Endodermal cell (in vitro differentiated cells): ENCODE measurements around the gene HOXD8. TPM values are rescaled to one million over a fixed set of nuclear protein-coding genes. Genes with fewer than 3 reads are reported as not detected.

ENCODE experiments used
- DNase-seq: peaks from one replicate; pipeline ENCODE4 v3.0.0-alpha.2; 2017
- H3K27ac ChIP-seq: 2 replicates; pipeline ENCODE4 v1.5.1; 2013; ENCODE audit warnings: mild to moderate bottlenecking, low read depth, low read length, moderate library complexity
- H3K27me3 ChIP-seq: 2 replicates; pipeline ENCODE4 v1.6.1; 2013; ENCODE audit warnings: mild to moderate bottlenecking, low read length, moderate library complexity; ENCODE audit not compliant: insufficient read depth, control insufficient read depth, poor library complexity, severe bottlenecking
- H3K36me3 ChIP-seq: 2 replicates; pipeline ENCODE4 v1.7.0; 2013; ENCODE audit warnings: mild to moderate bottlenecking, low read length, moderate library complexity; ENCODE audit not compliant: control insufficient read depth, insufficient read depth
- H3K4me1 ChIP-seq: one replicate; pipeline ENCODE4 v1.7.0; 2013; ENCODE audit warnings: low read length; ENCODE audit not compliant: control insufficient read depth, insufficient read depth
- H3K4me3 ChIP-seq: 2 replicates; pipeline ENCODE4 v1.5.1; 2013; ENCODE audit warnings: mild to moderate bottlenecking, low read length, moderate library complexity
- H3K9ac ChIP-seq: 2 replicates; pipeline ENCODE4 v1.6.1; 2013; ENCODE audit warnings: mild to moderate bottlenecking, low read length, moderate library complexity; ENCODE audit not compliant: poor library complexity, severe bottlenecking; ENCODE audit errors: extremely low read depth
- H3K9me3 ChIP-seq: 2 replicates; pipeline ENCODE4 v1.6.1; 2013; ENCODE audit warnings: mild to moderate bottlenecking, low read length, moderate library complexity; ENCODE audit not compliant: control insufficient read depth
- H3K27ac Mint-ChIP-seq: 2 replicates; pipeline ENCODE4 v1.8.0; 2020; ENCODE audit warnings: mixed read lengths
- H3K27me3 Mint-ChIP-seq: 2 replicates; pipeline ENCODE4 v1.8.0; 2021; ENCODE audit warnings: mild to moderate bottlenecking, mixed read lengths; ENCODE audit not compliant: insufficient read depth
- H3K36me3 Mint-ChIP-seq: 2 replicates; pipeline ENCODE4 v1.8.0; 2020; ENCODE audit warnings: low read depth, mixed read lengths
- H3K4me1 Mint-ChIP-seq: 2 replicates; pipeline ENCODE4 v1.8.0; 2020; ENCODE audit warnings: mixed read lengths
- H3K4me3 Mint-ChIP-seq: 2 replicates; pipeline ENCODE4 v1.8.0; 2020; ENCODE audit warnings: mild to moderate bottlenecking, moderate library complexity, mixed read lengths
- H3K9me3 Mint-ChIP-seq: 2 replicates; pipeline ENCODE4 v1.8.0; 2020; ENCODE audit warnings: mild to moderate bottlenecking, mixed read lengths
- WGBS, 2 experiments: methylation state at CpG; one replicate each; pipeline versions ENCODE4 v1.1.5 to v1.1.7; 2013; ENCODE audit warnings: missing lambda C conversion rate in 2 of 2, mixed read lengths in 1 of 2; ENCODE audit not compliant: insufficient coverage in 1 of 2, insufficient read length in 1 of 2; 5-methylcytosine and 5-hydroxymethylcytosine counted together
- total RNA-seq, 2 donors: library from RNA; stranded (reverse); fragmentation: NEBNext Ultra II Directional in 1 of 2; extraction: Animal tissue kit (Norgen Biotek cat#: 25700) in 1 of 2; gene quantifications; 2 replicates in 1 of 2; 3 replicates in 1 of 2; pipeline ENCODE4 v1.2.1, GENCODE V29; 2021
- TF ChIP-seq, protein P1 (sequence below): fragments of 200-600 bp; sonication (generic); conservative IDR thresholded peaks from 2 replicates; pipeline ENCODE4 v1.5.0; 2021; ENCODE audit warnings: antibody characterized with exemption, mild to moderate bottlenecking

HOXD8 gene
- total RNA-seq, 2 donors from 2014 or later: not detected

DNA sequence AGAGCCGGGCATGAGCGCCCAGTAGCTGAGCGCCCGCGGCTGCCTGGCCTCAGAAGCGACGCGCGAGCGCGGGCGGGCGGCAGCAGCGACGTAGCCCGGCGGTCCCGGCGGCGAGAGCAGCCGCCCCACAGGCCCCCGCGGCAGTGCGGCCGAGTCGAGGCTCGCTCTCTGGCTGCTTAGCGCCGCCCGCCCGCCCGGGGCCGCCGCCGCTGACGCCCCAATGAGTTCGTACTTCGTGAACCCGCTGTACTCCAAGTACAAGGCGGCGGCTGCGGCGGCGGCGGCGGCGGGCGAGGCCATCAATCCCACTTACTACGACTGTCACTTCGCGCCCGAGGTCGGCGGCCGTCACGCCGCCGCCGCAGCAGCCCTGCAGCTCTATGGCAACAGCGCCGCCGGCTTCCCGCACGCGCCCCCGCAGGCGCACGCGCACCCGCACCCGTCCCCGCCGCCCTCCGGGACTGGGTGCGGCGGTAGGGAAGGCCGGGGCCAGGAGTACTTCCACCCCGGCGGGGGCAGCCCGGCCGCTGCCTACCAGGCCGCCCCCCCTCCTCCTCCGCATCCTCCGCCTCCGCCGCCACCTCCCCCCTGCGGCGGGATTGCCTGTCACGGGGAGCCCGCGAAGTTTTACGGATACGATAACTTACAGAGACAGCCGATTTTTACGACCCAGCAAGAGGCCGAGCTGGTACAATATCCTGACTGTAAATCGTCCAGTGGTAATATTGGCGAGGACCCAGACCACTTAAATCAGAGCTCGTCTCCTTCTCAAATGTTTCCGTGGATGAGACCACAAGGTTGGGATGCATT, 847 bp downstream of the HOXD8 start:
- Mint-ChIP-seq H3K9me3 (no peaks in the 10 kb centered on the region), H3K4me1 (peaks cover 12% of the 10 kb centered on the region), H3K27me3 (peaks cover 96% of the 10 kb centered on the region), H3K27ac (no peak overlapping the region), H3K4me3 (peak overlapping the region; percentile 33), H3K36me3 (no peaks in the 10 kb centered on the region)
- TF ChIP-seq, protein P1, sequence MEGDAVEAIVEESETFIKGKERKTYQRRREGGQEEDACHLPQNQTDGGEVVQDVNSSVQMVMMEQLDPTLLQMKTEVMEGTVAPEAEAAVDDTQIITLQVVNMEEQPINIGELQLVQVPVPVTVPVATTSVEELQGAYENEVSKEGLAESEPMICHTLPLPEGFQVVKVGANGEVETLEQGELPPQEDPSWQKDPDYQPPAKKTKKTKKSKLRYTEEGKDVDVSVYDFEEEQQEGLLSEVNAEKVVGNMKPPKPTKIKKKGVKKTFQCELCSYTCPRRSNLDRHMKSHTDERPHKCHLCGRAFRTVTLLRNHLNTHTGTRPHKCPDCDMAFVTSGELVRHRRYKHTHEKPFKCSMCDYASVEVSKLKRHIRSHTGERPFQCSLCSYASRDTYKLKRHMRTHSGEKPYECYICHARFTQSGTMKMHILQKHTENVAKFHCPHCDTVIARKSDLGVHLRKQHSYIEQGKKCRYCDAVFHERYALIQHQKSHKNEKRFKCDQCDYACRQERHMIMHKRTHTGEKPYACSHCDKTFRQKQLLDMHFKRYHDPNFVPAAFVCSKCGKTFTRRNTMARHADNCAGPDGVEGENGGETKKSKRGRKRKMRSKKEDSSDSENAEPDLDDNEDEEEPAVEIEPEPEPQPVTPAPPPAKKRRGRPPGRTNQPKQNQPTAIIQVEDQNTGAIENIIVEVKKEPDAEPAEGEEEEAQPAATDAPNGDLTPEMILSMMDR: no peak
- Histone ChIP-seq H3K9ac (no peak overlapping the region), H3K4me1 (no peaks in the 10 kb centered on the region), H3K9me3 (no peaks in the 10 kb centered on the region), H3K4me3 (no peak overlapping the region), H3K27ac (no peak overlapping the region), H3K27me3 (peaks cover 100% of the 10 kb centered on the region), H3K36me3 (no peaks in the 10 kb centered on the region)
- 1 to 2% methylated on average over 13 to 100 of the region's 100 CpGs for WGBS, 2 experiments
- peak; percentile 78 for DNase-seq

DNA sequence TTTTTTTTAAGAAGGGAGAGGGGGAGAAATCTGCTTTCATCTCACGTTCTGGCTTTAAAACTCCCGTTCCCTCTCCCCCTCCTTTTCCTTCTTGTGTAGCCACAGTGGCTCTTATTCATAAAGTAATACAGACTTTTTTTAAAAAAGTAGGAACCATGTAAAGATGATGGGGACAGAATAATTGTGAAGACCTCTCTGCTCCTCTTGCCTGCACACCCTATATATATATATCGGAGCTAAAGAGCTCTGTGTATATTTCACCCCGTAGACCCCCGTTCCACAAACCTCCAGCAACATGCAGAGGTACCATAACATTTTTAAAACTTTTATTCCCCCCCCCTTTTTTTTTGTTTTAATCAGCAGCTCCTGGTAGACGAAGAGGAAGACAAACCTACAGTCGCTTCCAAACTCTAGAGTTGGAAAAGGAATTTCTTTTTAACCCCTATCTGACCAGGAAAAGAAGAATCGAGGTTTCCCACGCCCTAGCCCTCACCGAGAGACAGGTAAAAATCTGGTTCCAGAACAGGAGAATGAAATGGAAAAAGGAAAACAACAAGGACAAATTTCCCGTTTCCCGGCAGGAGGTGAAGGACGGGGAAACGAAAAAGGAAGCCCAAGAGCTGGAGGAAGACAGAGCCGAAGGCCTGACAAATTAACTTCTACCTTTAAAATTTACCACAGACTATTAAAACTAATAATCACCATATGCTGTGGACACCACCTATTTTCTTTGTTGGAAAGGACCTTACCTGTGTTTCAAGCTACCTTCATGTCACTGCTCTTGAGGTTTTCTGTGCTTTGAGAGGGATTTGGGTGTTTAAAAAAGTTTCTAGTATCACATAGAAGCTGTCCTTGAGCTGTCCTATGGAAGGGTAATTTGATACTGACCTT, 1.7 kb downstream of the HOXD8 start:
- H3K4me3 Mint-ChIP-seq: no peak overlapping the region
- WGBS, 2 experiments: 13 to 17% methylated on average over 10 to 13 of the region's 15 CpGs
- Histone ChIP-seq H3K27ac (no peak overlapping the region), H3K36me3 (no peaks in the 10 kb centered on the region), H3K9me3 (no peaks in the 10 kb centered on the region), H3K4me3 (no peak overlapping the region), H3K9ac (no peak overlapping the region), H3K27me3 (peaks cover 100% of the 10 kb centered on the region), H3K4me1 (no peaks in the 10 kb centered on the region)
- TF ChIP-seq, protein P1: no peak
- no peaks in the 10 kb centered on the region for H3K36me3 Mint-ChIP-seq
- peaks cover 12% of the 10 kb centered on the region for H3K4me1 Mint-ChIP-seq
- no peak overlapping the region for H3K27ac Mint-ChIP-seq
- DNase-seq: no peak
- no peaks in the 10 kb centered on the region for H3K9me3 Mint-ChIP-seq
- peaks cover 96% of the 10 kb centered on the region for H3K27me3 Mint-ChIP-seq

GRCh38 chr2:176131848-176132158, 2.3 kb downstream of the HOXD8 start:
- Mint-ChIP-seq H3K4me3 (no peak overlapping the region), H3K36me3 (no peaks in the 10 kb centered on the region), H3K9me3 (no peaks in the 10 kb centered on the region), H3K27me3 (peaks cover 96% of the 10 kb centered on the region), H3K27ac (no peak overlapping the region), H3K4me1 (peaks cover 12% of the 10 kb centered on the region)
- Histone ChIP-seq H3K4me1 (peaks cover under 1% of the 10 kb centered on the region), H3K9ac (no peak overlapping the region), H3K27me3 (peaks cover 100% of the 10 kb centered on the region), H3K4me3 (no peak overlapping the region), H3K27ac (no peak overlapping the region), H3K36me3 (no peaks in the 10 kb centered on the region), H3K9me3 (no peaks in the 10 kb centered on the region)
- no peak for DNase-seq
- 30% methylated on average over 3 of the region's 4 CpGs; no CpG with 5 or more reads in 1 of the 2 experiments for WGBS, 2 experiments
- TF ChIP-seq, protein P1: no peak
